ENCODE data around the gene TRIM47. TPM values are rescaled to one million over a fixed set of nuclear protein-coding genes. Genes with fewer than 3 reads are reported as not detected.
A peak's percentile ranks its signal among the peaks of the same experiment; 100 is the strongest.

Gene TRIM47
- total RNA-seq, 1 experiment from 2014 or later: 86.7 TPM

DNA sequence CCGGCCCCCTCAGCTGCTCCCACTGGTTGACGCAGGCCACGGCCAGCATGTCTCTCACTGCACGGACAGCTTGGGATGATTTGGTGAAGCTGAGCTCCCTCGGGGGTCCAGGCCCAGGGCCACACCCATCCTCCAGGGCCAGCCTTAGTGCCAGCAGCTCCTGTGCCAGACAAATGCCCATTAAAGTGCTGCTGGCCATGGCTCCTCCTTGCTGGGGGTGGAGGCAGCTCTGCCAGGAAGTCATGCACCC is 2.5 kb downstream of the TRIM47 start:
- Histone ChIP-seq H3K27me3 (ENCODE audit: insufficient read depth, low read length) (no peaks in the 10 kb centered on the region), H3K9me3 (ENCODE audit: control insufficient read depth in 1 of 2, insufficient read depth in 1 of 2, low read depth in 1 of 2, low read length in 2 of 2) (no peaks in the 10 kb centered on the region), H3K9me2 (ENCODE audit: insufficient read depth) (no peaks in the 10 kb centered on the region), H3K36me3 (ENCODE audit: control insufficient read depth in 1 of 2, insufficient read depth in 2 of 2, low read length in 2 of 2) (peaks cover 0 to 4% of the 10 kb centered on the region in 2 experiments; a peak in 1 of 4 replicates), H3K9ac (ENCODE audit: low read length) (peak overlapping the region; percentile 96), H3K4me3 (replicated peaks in 1 of 2; ENCODE audit: low read depth in 1 of 2, low read length in 2 of 2) (peak overlapping the region; percentile 69 to 81), H3K4me1 (ENCODE audit: control insufficient read depth in 1 of 2, insufficient read depth in 2 of 2, low read length in 2 of 2) (peaks cover 61 to 77% of the 10 kb centered on the region in 2 experiments), H3K4me2 (ENCODE audit: low read length) (peak overlapping the region; percentile 96), H4K20me1 (ENCODE audit: insufficient read depth) (no peaks in the 10 kb centered on the region), H2AFZ (ENCODE audit: low read depth, low read length, poor library complexity, severe bottlenecking) (no peak overlapping the region), H3K27ac (ENCODE audit: low read depth, low read length) (peak overlapping the region; percentile 99), H3K79me2 (ENCODE audit: insufficient read depth, low read length) (peaks cover 27% of the 10 kb centered on the region)
- CTCF ChIA-PET: interaction anchor here (0.8 to 6.3 kb wide), 18 partner anchors 15 to 275 kb away, joined by 3 to 57 read pairs (median 4); partner anchors contain the start of genes FBF1, GALK1, MRPL38 and UNK
- no TSS peak for BruUV-seq (replicated peaks)
- no peak for DNase-seq (ENCODE audit: low read depth, low spot score)
- RAD21 ChIA-PET (ENCODE audit: low non-redundant PET in 1 of 2, low total read pairs in 2 of 2, uncharacterized antibody in 2 of 2, unreplicated experiment in 2 of 2): interaction anchor here (1.0 to 1.5 kb wide), 3 partner anchors 15 to 21 kb away, joined by 5 to 6 read pairs (median 5); partner anchors contain the start of gene WBP2 (in 2 of the 2)
- POLR2A ChIA-PET: interaction anchor here (0.7 to 3.2 kb wide), 19 partner anchors 9 to 192 kb away, joined by 3 to 27 read pairs (median 5); partner anchors contain the start of genes MRPL38, TRIM65, UNK and WBP2
- TF ChIP-seq SRF (IDR thresholded peaks at IDR 0.05; ENCODE audit: low read depth): no peak
- no peak for TF ChIP-seq YY1 (IDR thresholded peaks at IDR 0.05; ENCODE audit: extremely low read depth, insufficient replicate concordance, low read depth, low read length)
- TF ChIP-seq POLR2A (IDR thresholded peaks at IDR 0.05; ENCODE audit: borderline replicate concordance, extremely low read depth, insufficient read depth, insufficient read length): peak; percentile 9
- no peak for ATAC-seq
- intact Hi-C loops (cut with micrococcal nuclease): loop anchor here (5.0 kb wide), 1 partner anchor 99 kb away; a partner anchor contains a TSS

- Histone ChIP-seq H3K9me3 (ENCODE audit: control insufficient read depth in 1 of 2, insufficient read depth in 1 of 2, low read depth in 1 of 2, low read length in 2 of 2) (no peaks in the 10 kb centered on the region), H3K4me1 (ENCODE audit: control insufficient read depth in 1 of 2, insufficient read depth in 2 of 2, low read length in 2 of 2) (peaks cover 65 to 78% of the 10 kb centered on the region in 2 experiments), H4K20me1 (ENCODE audit: insufficient read depth) (no peaks in the 10 kb centered on the region), H3K27ac (ENCODE audit: low read depth, low read length) (peak overlapping the region; percentile 99), H3K27me3 (ENCODE audit: insufficient read depth, low read length) (no peaks in the 10 kb centered on the region), H2AFZ (ENCODE audit: low read depth, low read length, poor library complexity, severe bottlenecking) (no peak overlapping the region), H3K9ac (ENCODE audit: low read length) (peak overlapping the region; percentile 96), H3K36me3 (ENCODE audit: control insufficient read depth in 1 of 2, insufficient read depth in 2 of 2, low read length in 2 of 2) (peaks cover 0 to 4% of the 10 kb centered on the region in 2 experiments; a peak in 1 of 4 replicates), H3K79me2 (ENCODE audit: insufficient read depth, low read length) (peaks cover 27% of the 10 kb centered on the region), H3K4me2 (ENCODE audit: low read length) (peak overlapping the region; percentile 96), H3K9me2 (ENCODE audit: insufficient read depth) (no peaks in the 10 kb centered on the region), H3K4me3 (replicated peaks in 1 of 2; ENCODE audit: low read depth in 1 of 2, low read length in 2 of 2) (peak overlapping the region; percentile 69 to 81)
- CTCF ChIA-PET: interaction anchor here (0.8 to 6.3 kb wide), 17 partner anchors 14 to 130 kb away, joined by 3 to 57 read pairs (median 4); partner anchors contain the start of genes FBF1, GALK1, MRPL38 and UNK
- no peak for ATAC-seq
- intact Hi-C loops (cut with micrococcal nuclease): loop anchor here (5.0 kb wide), 1 partner anchor 98 kb away; a partner anchor contains a TSS
- RAD21 ChIA-PET (ENCODE audit: low non-redundant PET in 1 of 2, low total read pairs in 2 of 2, uncharacterized antibody in 2 of 2, unreplicated experiment in 2 of 2): interaction anchor here (1.0 to 1.5 kb wide), 3 partner anchors 14 to 20 kb away, joined by 5 to 6 read pairs (median 5); partner anchors contain the start of gene WBP2 (in 2 of the 2)
- no peak for DNase-seq (ENCODE audit: low read depth, low spot score)
- BruUV-seq (replicated peaks): no TSS peak
- POLR2A ChIA-PET: interaction anchor here (0.7 to 3.2 kb wide), 20 partner anchors 8 to 349 kb away, joined by 3 to 27 read pairs (median 4); partner anchors contain the start of genes MRPL38, TRIM65, UNK and WBP2
- TF ChIP-seq MAX (IDR thresholded peaks at IDR 0.05) (no peak), ATF3 (IDR thresholded peaks at IDR 0.05) (no peak), ELF1 (IDR thresholded peaks at IDR 0.05; ENCODE audit: borderline replicate concordance, low read depth) (no peak), EGR1 (IDR thresholded peaks at IDR 0.05; ENCODE audit: low read depth) (no peak), CBX3 (IDR thresholded peaks at IDR 0.05; ENCODE audit: low read depth) (no peak), ZFX (IDR thresholded peaks at IDR 0.05) (no peak), SIN3A (IDR thresholded peaks at IDR 0.05; ENCODE audit: low read depth) (no peak), SRF (IDR thresholded peaks at IDR 0.05; ENCODE audit: low read depth) (no peak), SP1 (IDR thresholded peaks at IDR 0.05; ENCODE audit: low read depth) (no peak), POLR2AphosphoS5 (IDR thresholded peaks at IDR 0.05; ENCODE audit: low read depth, low read length) (no peak; the same call in 1 of the 2 replicates), RAD21 (IDR thresholded peaks at IDR 0.05; ENCODE audit: low read depth) (no peak), EZH2phosphoT487 (IDR thresholded peaks at IDR 0.05; ENCODE audit: borderline replicate concordance) (no peak), POLR2A (IDR thresholded peaks at IDR 0.05; ENCODE audit: borderline replicate concordance, extremely low read depth, insufficient read depth, insufficient read length) (no peak)
- TF ChIP-seq, protein P1, sequence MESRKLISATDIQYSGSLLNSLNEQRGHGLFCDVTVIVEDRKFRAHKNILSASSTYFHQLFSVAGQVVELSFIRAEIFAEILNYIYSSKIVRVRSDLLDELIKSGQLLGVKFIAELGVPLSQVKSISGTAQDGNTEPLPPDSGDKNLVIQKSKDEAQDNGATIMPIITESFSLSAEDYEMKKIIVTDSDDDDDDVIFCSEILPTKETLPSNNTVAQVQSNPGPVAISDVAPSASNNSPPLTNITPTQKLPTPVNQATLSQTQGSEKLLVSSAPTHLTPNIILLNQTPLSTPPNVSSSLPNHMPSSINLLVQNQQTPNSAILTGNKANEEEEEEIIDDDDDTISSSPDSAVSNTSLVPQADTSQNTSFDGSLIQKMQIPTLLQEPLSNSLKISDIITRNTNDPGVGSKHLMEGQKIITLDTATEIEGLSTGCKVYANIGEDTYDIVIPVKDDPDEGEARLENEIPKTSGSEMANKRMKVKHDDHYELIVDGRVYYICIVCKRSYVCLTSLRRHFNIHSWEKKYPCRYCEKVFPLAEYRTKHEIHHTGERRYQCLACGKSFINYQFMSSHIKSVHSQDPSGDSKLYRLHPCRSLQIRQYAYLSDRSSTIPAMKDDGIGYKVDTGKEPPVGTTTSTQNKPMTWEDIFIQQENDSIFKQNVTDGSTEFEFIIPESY (IDR thresholded peaks at IDR 0.05; ENCODE audit: extremely low read depth, insufficient replicate concordance, low read length): no peak
Observed at GRCh38 chr17:75875182-75875939, 3.0 kb downstream of the TRIM47 start.

Measured in HCT116 (cell line).